Stimulated activated CD4-positive, alpha-beta T cell treated with anti-CD3 and anti-CD28 coated beads, Interleukin-2, amount 100 ng/mL, for 48 hours (primary cell): ENCODE measurements around the gene ERC1.
"Not testable (repeated sequence)": the region's sequence is repeated elsewhere in the genome, so short reads cannot be mapped to it uniquely, and the experiment has no call there.

Source experiments
- DNase-seq, 2 donors: peaks; one replicate each; pipeline ENCODE4 v3.0.0-alpha.2; 2020

Gene ERC1

DNA sequence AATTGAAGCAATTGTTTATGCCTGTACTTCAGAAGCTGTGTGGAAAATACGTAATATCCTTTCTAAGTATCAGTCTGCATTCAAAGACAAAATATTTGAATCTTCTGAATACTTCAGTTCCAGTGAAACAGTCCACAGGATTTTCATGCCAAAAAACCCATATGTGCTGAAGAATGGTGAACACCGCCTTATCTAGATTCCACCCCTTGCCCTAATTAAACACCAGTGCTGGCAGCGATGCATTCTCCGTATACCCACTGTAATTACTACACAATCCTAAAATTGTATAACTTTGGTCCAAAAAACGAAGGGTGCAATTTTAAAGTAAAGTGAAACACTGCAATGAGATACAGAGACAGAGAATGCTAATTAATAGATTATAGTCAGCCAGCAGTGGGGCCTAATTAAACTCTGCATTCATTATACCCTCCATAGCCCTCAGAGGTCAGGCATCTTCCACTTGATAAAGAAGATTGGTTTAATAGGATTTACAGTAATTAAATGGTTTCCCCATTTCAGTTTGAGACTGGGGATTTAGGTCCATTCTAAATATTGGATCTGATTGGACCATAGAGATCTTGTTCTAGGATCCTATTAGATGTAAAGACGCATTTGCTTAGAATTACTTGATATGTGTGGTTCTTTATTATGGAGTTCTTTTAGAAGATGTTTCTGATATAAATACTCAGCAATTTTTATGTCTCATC is 43.9 kb downstream of the ERC1 start:
- DNase-seq = no peak

DNA sequence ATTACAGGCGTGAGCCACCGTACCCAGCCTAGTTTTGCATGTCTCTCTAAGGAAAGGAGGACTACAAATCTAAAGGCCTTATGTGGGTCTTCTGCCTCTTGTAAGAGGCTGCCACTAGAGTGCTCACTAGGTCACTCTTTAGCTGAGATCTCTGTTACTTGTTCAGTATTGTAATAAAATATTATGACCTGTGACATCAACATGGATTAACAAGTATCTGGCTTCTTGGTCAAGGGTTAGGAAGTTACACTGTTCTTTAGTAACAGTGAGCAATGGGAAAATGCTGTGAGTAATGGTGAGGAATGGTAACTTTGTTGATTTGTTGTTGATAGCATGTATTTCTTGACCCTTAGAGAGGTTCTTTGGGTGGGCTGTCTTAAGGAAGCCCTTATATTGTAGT is 50.5 kb downstream of the ERC1 start:
- DNase-seq = no peak

DNA sequence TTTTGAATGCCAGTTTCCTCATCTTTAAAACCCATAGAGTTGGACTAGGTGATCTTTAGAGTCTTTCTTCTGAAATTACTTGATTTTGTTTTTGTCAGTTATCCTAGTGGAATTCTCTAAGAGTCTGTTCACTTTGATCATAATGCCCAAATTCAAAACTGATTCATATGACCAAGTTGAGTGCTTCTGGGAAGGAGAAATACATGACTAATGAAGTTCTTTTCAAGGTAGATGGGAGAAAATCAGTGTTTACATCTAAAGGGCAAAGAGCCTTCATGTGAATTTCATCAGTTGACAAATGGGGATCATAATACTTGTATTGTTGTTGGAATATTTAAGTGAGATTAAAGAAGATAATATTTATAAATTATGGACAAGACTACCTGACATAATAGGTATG is 53.2 kb downstream of the ERC1 start:
- no peak for DNase-seq

DNA sequence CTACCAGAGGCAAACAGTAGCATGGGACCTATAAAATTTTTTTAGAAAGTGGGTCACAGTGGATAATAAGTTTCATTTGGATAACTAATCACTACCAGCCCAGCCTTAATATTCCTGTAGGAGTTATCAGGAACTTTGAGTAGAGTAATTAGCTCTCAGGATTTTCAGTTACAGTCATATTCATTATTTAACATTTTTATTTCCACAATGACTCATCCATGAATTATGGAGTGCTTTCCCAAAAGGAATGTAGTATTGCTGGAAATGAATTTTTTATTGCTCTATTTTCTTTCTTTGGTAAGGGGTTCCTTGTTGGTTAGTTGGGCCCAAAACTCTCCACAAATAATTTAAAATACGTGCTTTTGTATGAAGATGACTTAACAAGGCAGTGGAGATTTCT is 53.7 kb downstream of the ERC1 start:
- no peak for DNase-seq

DNA sequence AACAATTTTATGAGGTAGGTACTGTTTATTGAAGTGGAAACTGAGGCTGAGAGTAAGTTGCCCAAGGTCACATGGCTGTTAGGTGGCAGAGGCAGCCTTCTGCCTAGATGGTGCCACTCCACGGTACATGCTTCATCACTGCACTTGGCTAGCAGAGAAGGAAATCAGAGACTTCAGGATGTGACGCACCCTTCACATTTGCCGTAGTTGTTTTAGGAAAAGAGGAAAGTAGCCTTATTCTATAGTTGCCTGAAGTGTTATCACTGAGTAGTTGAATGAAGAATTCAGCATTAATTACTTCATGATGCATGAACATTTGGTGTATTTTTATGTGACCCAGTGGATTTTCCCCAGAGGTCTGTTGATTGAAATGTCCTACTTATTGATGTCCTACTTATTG is 55.7 kb downstream of the ERC1 start:
- DNase-seq = no peak

DNA sequence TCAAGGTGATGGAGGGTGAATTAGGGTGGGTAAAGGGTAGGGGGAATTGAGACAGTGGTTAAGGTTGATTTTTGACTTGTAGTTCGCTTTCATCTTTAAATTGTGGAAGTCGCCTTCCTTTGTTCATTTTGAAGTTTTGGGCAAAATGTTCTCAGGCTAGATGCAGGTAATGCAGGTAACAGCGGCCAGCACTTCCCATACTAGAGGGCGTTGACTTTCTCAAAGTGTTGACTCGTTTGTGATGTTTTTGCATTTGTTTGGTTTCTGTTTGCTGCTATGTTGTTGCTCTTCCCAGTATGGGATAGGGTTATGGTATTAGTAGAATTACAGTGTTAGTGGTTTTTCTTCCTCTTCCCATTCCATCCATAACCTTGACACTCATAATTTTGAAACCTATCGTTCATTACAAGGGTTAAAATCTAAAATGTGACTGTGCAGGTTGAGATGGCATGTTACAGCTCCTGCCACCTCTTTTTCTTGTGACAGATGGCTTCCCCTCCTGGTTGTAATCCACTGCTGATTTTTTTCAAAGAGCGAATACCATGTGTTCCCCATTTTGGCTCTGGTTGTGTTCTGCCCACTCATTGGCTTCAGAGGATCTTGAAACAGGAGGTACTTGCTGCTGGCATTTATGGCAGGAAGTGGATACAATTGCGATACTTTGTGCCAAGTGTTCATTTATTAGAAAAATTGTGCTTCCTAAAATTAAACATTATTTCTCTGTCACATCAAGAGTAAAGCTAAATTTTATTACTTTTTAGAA is 57.1 kb downstream of the ERC1 start:
- no peak for DNase-seq

DNA sequence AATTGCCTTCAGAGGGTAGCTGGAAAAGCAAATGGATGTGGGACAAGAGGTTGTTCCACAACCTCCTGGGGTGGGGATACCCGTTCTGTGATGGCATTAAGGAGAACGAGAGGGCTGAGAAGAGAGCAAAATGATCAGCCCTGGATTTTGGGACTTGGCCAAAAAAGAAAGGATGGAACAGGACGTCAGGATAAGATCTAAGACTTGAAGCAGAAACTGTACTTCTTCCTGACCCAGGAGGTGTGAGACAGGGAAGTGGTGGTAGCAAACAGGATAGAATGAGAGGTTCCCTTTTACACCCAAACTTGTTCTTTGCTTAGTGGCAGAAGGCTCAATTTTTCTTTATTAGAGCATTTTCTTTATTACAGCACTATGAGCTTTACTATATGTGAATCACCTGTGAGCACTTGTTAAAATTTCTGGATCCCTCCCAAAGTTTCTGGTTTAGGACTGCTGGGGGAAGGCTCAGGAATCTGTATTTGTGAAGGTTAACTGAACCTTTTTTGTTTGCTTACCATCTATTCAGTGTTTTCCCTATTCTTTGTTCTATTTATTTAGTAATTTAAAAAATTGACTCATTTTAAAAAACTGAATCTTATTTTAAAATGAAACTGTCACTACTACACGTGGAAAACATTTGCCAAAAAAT is 59.2 kb downstream of the ERC1 start:
- DNase-seq = no peak

DNA sequence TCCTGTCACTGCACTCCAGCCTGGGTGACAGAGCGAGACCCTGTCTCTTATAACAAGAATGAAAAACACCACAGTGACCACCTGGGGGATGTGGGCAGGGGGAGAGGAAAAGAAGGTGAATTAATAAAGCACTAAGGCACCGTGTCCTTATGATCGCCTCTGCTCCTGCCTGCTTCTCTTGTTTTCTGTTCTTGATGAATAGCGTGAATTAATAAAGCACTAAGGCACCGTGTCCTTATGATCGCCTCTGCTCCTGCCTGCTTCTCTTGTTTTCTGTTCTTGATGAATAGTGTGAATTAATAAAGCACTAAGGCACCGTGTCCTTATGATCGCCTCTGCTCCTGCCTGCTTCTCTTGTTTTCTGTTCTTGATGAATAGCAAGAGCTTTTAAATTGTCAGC is 60.6 kb downstream of the ERC1 start:
- not testable (repeated sequence) for DNase-seq

DNA sequence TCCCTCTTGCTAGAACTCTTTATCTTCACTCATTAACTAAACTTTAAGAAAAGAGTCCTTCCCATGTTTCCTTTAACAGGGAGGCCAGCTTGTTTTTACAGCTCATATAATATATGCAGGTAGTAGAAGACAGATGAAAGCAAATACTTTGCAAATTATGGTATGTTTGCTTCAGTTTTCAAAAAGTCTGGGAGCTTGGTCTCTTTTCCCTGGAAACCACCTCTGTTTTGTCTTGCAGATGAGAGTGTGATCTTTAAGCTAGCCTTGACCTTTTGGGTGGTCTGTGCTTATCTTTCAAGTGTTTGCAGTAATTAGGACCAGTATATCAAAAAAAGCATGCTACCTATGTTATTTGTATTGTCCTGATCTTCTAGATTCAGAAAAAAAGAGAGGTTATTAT is 62.7 kb downstream of the ERC1 start:
- no peak for DNase-seq

DNA sequence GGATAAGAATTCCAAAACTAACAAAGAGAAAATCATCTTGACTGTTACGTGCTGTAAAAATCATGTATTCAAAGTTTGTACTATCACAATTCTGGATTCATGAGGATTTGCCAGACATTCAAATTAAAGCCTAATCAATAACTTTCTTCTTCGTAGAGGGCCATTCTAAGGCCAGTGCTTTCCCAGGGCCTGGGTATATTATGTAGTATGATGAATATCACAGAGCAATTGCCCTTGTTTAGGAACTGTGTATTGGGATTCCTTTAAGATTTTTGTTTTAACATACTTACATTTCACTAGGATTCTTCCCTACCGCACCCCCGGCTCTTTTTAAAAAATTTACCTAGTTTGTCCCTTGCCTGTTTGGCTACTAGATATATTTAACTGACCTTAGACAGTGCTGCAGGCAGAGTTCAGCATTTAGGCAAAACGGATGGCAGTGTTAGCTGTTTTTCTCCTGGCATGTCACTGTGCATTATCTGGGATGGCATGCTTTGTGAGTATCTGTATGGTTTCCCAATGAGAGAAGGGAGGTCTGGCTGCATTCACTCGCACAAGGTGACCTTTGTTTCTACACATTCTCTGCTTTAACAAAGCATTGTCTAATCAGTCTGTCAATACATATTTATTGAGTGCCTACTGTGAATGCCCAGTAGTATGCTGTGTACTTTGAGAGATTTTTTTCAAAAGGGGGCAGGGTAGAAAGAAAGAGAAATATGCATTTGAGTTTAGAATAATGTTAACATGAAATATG is 63.3 kb downstream of the ERC1 start:
- DNase-seq = no peak

DNA sequence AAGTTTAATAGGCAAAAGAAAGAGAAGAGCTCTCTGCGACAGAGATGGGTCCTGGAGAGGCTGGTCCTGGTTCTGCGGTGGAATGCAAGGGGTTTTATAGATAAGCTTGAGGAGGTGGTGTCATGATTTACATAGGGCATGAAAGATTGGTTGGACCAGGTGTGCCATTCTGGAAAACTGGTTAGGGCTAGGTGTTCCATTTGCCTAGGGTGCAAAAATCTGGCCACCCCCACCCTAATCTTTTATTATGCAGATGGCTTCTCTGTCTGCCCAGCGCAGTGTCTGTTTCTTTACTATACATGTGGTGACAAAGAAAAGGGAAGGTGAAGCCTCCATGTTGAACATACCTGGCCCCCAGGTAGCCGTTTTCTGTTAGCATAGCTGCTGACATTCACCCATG is 65.4 kb downstream of the ERC1 start:
- DNase-seq = no peak

DNA sequence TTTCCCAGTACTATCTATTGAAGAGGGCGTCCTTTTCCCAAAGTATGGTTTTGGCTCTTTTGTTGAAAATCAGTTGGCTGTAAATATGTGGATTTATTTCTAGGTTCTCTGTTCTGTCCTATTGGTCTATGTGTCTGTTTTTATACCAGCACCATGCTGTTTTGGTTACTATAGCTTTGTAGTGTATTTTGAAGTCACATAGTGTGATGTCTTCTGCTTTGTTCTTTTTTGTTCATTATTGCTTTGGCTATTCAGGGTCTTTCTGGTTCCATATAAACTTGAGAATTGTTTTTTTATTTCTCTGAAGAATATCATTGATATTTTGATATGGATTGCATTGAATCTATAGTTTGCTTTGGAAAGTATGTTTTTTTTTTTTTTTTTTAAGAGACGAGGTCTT is 67.4 kb downstream of the ERC1 start:
- no peak for DNase-seq

DNA sequence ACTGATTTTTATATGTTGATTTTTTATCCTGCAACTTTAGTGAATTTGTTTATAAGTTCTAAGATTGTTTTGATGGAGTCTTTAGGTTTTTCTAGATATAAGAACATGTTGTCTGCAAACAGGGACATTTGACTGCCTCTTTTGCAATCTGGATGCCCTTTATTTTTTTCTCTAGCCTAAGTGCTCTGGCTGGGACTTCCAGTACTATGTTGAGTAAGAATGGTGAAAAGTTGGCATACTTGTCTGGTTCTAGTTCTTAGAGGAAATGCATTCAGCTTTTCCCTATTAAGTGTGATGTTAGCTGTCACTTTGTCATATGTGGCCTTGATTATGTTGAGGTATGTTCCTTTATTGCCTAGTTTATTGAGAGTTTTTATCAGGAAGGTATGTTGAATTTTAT is 68.1 kb downstream of the ERC1 start:
- no peak for DNase-seq

DNA sequence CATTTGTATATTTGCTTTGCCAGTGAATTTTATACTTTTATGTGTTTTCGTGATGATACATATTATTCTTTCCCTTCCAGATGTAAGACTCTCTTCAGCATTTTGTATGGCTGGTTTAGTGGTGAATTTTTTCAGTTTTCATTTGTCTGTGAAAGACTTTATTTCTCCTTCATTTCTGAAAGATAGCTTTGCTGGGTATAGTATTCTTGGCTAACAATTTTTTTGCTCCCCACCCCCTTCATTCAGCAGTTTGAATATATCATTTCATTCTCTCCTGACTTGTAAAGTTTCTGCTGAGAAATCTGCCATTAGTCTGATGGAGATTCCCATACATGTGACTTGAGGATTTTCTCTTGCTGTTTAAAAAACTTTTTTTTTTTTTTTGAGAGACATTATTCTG is 72.8 kb downstream of the ERC1 start:
- DNase-seq = no peak

DNA sequence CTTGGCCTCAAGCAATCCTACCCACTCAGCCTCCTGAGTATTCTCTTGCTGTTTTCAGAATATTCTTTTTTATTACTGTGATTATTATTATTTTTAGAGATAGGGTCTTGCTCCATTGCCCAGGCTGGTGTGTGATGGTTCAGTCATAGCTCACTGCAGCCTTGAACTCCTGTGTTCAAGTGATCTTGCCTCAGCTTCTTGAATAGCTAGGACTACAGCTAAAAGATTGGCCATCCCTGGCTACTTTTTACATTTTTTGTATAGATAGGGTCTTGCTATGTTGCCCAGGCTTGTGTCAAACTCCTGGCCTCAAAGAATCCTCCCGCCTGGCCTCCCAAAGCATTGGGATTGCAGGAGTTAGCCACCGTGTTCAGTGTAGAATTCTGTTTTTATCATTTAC is 73.3 kb downstream of the ERC1 start:
- no peak for DNase-seq

DNA sequence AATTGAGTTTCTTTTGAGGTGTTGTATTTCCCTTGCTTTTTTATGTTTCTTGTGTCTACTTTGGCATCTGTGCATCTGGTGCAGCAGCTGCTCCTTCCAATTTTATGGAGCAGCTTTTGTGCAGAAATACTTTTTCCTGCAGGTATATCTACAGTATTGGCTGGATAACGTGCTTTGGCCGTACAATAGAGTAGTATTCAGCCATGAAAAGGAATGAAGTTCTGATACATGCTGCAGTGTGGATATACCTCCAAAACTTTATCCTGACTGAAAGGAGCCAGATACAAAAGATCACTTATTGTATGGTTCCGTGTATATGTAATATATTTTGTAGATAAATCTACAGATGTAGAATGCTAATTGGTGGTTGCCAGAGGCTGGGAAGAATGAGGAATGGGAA is 74.6 kb downstream of the ERC1 start:
- no peak for DNase-seq

DNA sequence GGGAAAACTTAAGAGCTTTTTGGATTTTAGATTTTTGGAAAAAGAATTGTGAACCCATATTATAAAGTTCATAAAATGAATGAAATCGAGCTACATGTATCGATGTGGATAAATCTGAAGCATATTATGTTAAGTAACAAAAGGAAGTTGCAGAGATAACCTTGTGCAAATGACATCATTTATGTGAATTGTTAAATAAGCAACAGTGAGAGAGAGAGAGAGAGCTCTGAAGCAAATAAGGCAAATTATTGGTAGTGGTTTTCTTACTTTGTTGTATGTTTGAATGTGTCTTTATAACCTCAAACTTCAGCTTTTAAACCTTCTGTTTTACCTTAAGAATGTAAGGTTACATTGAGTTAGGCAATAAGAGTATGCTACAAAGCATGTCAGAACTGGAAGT is 78.8 kb downstream of the ERC1 start:
- DNase-seq = no peak

DNA sequence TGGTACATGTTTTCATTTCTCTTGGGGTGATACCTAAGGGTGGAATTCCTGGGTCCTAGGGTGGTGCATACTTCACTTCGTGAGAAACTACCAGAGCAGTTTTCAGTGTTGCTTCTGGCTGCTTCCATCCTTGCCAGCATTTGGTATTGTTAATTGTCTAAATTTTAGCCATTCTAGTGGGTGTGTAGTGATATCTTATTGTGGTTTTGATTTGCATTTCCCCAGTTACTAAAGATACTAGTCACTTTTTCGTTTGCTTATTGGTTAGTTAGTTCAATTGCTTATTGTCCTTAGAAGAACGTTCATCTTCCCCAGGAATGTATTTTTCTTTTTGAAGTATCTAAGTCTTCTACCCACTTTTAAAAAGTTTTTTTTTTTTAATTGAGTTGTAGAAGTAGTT is 80.2 kb downstream of the ERC1 start:
- DNase-seq = no peak

DNA sequence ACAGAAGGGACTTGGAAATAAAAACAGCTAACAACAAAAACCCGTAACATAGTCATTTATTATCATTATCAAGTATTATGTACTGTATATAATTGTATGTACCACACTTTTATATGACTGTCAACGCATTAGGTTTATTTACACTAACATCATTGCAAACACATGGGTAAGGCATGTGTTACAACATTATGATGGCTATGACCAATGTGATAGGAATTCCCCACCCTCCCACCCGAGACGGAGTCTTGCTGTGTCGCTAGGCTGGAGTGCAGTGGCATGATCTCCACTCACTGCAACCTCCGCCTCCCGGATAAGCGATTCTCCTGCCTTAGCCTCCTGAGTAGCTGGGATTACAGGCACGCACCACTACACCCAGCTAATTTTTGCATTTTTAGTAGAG is 82.6 kb downstream of the ERC1 start:
- DNase-seq = no peak

DNA sequence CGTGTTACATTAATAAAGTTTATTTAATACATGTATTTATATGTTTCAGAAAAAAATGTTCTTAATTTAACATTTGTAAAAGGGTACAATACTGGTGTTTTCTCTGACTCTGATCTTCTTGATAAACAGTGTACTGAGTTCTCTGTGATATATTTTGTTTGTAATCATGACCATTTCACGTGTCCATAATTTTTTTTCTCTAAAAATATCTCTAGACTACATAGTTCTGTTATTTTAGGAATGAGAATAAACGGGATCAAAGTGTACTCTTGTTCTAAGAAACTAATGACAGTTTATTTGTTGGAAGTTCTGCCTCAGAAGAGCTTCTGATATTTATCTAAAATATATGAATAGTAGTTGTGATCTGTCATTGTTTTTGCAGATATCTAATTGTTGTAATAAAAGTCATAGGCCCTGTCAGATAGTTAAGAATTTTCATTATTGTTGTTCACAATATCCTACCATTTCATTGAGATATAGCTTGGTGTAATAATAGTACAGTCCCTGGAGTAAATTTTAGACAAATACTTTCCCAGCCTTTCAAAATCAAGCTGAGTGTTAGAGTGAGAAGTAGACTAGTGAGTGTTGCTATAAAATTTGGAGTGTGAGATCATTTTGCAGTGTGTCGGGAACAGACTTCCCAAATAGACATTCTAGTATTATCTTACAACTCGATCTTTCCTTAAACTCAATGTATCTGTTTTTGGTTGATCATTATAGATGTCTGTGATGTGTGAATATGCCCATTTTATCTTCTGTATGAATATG is 86.2 kb downstream of the ERC1 start:
- DNase-seq = no peak

DNA sequence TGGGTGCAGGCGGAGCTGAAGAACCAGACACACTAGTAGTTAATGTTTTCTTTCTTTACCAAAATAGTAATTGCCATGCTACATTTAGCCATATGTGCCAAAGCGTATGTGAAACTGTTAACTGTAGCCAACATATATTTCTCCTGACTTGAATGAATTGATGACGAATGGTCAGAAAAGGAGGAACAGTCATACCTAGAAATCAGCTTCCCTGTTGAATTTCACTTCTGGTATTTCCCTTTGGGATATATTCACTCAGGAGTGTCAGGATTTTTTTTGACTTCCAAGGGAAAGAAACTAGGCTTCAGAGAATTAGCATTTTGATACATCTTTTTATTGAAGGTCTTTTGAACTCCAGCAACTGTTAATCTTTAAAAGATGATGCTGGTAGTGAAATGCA is 87.0 kb downstream of the ERC1 start:
- DNase-seq = no peak

DNA sequence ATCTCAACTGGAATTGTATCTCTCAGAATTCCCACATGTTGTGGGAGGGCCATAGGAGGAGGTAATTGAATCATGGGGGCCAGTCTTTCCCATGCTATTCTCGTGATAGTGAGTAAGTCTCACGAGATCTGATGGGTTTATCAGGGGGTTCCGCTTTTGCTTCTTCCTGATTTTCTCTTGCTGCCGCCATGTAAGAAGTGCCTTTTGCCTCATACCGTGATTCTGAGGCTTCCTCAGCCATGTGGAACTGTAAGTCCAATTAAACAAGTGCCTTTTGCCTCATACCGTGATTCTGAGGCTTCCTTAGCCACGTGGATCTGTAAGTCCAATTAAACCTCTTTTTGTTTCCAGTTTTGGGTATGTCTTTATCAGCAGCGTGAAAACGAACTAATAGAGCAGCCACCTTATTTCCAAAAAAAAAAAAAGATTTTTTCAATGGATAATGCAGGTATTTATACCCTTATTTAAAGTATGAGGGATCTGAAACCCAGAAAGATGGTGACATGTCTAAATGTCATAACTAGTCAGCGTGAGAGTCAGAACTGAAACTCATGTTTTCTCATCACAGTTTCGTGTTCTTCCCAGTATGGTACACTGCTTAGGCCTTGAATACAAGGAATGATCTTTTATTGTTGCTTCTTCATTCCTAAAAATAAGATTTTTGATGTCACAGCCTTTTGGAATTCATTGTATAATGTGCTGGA is 89.6 kb downstream of the ERC1 start:
- no peak for DNase-seq
